ENCODE data around the gene PDXK.

PDXK gene

DNA sequence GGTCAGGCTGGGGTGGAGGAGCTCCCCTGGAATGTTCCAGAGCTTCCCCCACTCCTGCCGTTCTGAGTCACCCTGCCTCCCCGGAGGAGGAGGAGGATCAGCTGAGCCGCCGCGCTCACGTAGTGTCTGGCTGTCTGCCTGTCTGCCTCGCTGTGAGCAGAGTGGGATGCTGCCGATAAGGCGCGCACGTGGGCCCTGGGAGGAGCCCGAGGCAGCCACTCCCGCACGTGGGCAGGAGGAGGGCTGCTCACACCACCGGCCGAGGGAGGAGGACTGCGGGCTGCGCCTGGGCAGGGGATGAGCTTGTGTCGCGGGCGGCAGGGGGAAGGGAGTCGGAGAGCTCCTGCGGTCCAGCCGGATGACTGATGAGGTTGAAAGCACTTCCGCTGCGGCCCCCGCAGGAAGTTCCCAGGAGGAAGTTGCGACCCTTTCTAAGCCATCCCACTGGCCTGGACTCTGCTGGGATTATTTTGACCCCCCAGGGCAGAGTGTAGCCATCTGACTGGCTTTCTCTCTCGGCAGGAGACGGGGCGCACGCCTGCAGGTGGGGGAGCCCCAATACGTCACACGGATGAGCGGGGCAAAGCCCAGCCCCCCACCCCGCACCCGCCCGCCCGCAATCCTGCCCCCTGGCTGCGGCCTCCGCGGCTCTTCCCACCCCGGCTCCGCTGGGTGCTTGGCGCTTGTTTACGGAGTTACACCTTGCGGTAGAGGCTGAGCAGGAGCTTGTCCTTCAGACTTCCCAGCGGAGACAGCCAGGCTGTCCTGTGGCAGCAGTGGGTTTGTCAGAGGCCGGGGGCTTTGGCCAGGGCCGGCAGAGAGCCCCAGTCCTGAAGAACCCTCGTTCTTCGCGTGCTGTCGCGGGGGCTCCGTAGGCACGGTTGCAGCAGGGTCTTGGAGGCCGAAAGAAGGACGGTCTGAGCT is 9.8 kb downstream of the PDXK start:
- DNase-seq (ENCODE audit: low spot score) (peak; percentile 97), ATAC-seq (ENCODE audit: low read depth) (peak; percentile 77)
- peaks cover 62% of the 10 kb centered on the region for H3K4me1 ChIP-seq (ENCODE audit: insufficient read depth, poor library complexity, severe bottlenecking)
- peaks cover 60% of the 10 kb centered on the region for H3K36me3 ChIP-seq (ENCODE audit: low read depth)
- no peaks in the 10 kb centered on the region for H3K9me3 ChIP-seq (ENCODE audit: severe bottlenecking)
- H3K27me3 ChIP-seq (ENCODE audit: insufficient read depth, poor library complexity, severe bottlenecking), result no peaks in the 10 kb centered on the region
- H3K27ac ChIP-seq (ENCODE audit: poor library complexity, severe bottlenecking), result peak overlapping the region; percentile 96
- TF ChIP-seq, protein P1, sequence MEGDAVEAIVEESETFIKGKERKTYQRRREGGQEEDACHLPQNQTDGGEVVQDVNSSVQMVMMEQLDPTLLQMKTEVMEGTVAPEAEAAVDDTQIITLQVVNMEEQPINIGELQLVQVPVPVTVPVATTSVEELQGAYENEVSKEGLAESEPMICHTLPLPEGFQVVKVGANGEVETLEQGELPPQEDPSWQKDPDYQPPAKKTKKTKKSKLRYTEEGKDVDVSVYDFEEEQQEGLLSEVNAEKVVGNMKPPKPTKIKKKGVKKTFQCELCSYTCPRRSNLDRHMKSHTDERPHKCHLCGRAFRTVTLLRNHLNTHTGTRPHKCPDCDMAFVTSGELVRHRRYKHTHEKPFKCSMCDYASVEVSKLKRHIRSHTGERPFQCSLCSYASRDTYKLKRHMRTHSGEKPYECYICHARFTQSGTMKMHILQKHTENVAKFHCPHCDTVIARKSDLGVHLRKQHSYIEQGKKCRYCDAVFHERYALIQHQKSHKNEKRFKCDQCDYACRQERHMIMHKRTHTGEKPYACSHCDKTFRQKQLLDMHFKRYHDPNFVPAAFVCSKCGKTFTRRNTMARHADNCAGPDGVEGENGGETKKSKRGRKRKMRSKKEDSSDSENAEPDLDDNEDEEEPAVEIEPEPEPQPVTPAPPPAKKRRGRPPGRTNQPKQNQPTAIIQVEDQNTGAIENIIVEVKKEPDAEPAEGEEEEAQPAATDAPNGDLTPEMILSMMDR (IDR thresholded peaks at IDR 0.05; ENCODE audit: poor library complexity, severe bottlenecking), result peak; percentile 13
- peak overlapping the region; percentile 17 for H3K4me3 ChIP-seq (ENCODE audit: severe bottlenecking)

DNA sequence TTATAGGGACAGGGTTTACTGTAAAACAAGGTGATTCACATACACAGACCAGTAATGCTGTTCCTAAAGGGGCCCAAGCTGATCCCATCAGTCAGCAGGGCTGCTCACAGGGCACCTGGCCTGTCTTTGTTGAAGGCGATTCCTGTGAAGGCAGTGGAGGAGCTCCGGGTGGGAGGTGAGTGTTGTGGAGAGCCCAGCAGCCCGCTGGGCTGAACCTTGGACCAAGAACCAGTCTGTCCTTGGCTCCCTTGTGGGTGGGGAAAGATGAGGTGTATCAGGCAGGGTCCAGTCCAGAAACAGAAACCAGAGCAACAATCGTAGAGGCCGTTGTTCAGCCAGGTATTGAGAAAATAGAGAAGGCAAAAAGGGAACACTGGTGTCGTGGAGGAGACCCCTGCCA is 12.5 kb downstream of the PDXK start:
- Histone ChIP-seq H3K27ac (ENCODE audit: poor library complexity, severe bottlenecking) (peak overlapping the region; percentile 96), H3K27me3 (ENCODE audit: insufficient read depth, poor library complexity, severe bottlenecking) (no peaks in the 10 kb centered on the region), H3K9me3 (ENCODE audit: severe bottlenecking) (no peaks in the 10 kb centered on the region), H3K4me3 (ENCODE audit: severe bottlenecking) (no peak overlapping the region), H3K36me3 (ENCODE audit: low read depth) (peaks cover 68% of the 10 kb centered on the region), H3K4me1 (ENCODE audit: insufficient read depth, poor library complexity, severe bottlenecking) (peaks cover 40% of the 10 kb centered on the region)
- DNase-seq (ENCODE audit: low spot score) (no peak), ATAC-seq (ENCODE audit: low read depth) (no peak)
- TF ChIP-seq, protein P1 (IDR thresholded peaks at IDR 0.05; ENCODE audit: poor library complexity, severe bottlenecking), result no peak

DNA sequence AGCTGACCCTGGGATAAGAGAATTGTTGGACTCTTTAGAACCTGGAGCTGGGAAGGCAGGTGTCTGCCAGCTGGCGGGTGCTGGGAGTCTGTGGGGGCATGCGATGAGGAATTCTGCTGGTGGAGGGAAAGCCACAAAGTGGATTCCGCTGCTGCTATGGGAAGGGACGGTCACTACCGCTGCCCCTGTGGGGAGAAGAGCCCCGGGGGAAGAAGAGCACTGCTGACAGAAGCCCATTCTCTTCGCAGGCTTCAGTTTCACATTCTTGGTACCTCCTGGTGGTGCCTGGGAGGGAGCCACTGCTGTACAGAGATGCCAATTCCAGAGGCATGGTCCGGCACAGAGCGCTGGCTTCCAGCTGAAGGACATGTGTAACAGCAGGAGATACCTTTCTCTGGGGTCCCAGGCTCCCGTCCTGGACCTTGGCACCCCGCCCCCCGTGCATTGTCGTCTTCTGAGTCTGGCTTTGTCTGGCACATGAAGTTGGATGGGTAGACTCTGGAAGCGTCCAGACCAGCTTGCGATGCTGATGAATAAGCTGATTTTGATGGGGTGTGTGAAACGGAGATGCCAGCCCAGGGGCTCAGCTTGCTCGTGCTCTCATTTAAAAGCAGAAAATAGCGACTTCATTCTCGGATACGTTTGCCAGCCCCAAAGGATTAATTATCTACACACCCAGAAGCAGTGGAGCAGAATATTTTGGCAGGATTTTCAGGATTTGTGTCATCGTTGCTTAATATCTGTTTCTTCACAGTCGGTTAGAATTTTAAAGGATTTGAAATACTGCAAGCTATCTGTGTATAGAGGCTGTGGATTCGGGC is 13.2 kb downstream of the PDXK start:
- Histone ChIP-seq H3K27ac (ENCODE audit: poor library complexity, severe bottlenecking) (peak overlapping the region; percentile 96), H3K36me3 (ENCODE audit: low read depth) (peaks cover 71% of the 10 kb centered on the region)
- TF ChIP-seq, protein P1 (IDR thresholded peaks at IDR 0.05; ENCODE audit: poor library complexity, severe bottlenecking), result no peak

DNA sequence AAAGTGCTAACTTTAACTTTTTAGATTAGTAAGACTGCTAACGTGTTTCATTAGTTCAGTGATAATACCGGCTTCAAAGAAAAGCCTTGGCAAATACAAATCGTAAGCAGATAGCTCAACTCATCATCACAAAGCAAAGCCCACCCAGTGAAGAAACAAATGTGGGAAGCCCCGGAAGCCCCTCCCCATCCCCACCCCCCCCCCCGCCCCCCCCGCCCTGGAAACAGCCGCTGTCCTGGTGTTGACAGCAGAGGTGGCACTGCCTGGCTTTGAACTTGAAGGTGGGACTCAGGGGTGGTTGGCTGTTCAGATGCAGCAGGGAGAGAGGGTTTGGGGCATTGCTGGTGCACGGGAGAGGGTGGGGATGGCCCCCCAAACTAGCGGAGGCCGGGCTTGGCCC is 14.1 kb downstream of the PDXK start:
- TF ChIP-seq, protein P1 (IDR thresholded peaks at IDR 0.05; ENCODE audit: poor library complexity, severe bottlenecking), result no peak
- Histone ChIP-seq H3K4me1 (ENCODE audit: insufficient read depth, poor library complexity, severe bottlenecking) (peaks cover 24% of the 10 kb centered on the region), H3K9me3 (ENCODE audit: severe bottlenecking) (no peaks in the 10 kb centered on the region), H3K27ac (ENCODE audit: poor library complexity, severe bottlenecking) (peak overlapping the region; percentile 96), H3K4me3 (ENCODE audit: severe bottlenecking) (no peak overlapping the region), H3K27me3 (ENCODE audit: insufficient read depth, poor library complexity, severe bottlenecking) (no peaks in the 10 kb centered on the region), H3K36me3 (ENCODE audit: low read depth) (peaks cover 75% of the 10 kb centered on the region)
- DNase-seq (ENCODE audit: low spot score), result no peak
- no peak for ATAC-seq (ENCODE audit: low read depth)

More for the DNA sequence above, 13.2 kb downstream of the PDXK start:
- Histone ChIP-seq H3K4me1 (ENCODE audit: insufficient read depth, poor library complexity, severe bottlenecking) (peaks cover 34% of the 10 kb centered on the region), H3K27me3 (ENCODE audit: insufficient read depth, poor library complexity, severe bottlenecking) (no peaks in the 10 kb centered on the region), H3K4me3 (ENCODE audit: severe bottlenecking) (no peak overlapping the region), H3K9me3 (ENCODE audit: severe bottlenecking) (no peaks in the 10 kb centered on the region)
- DNase-seq (ENCODE audit: low spot score) (no peak), ATAC-seq (ENCODE audit: low read depth) (no peak)
